ENCODE measurements around the gene CD226. TPM values are rescaled to one million over a fixed set of nuclear protein-coding genes. Genes with fewer than 3 reads are reported as not detected.
A peak's percentile ranks its signal among the peaks of the same experiment; 100 is the strongest.

The CD226 gene
- total and polyA plus RNA-seq, 2 of the 4 experiments (the other 2 are of a cell fraction): 0.29 to 1.1 TPM

GRCh38 chr18:69948919-69949537, 1.4 kb upstream of the CD226 start:
- DNase-seq: peak; percentile 57
- H3K4ac ChIP-seq (ENCODE audit: low read depth, low read length): peak overlapping the region; percentile 33
- no peak overlapping the region for H3K27ac ChIP-seq (ENCODE audit: insufficient read depth, low read length)
- H2BK15ac ChIP-seq (ENCODE audit: low read depth, low read length): no peak overlapping the region
- POLR2A ChIA-PET (ENCODE audit: unreplicated experiment): no interaction called here
- H3K4me2 ChIP-seq (ENCODE audit: low read depth, low read length): peak overlapping the region; percentile 44
- no peak overlapping the region for H2BK5ac ChIP-seq (ENCODE audit: low read depth, low read length, poor library complexity, severe bottlenecking)
- H2BK20ac ChIP-seq (ENCODE audit: low read depth, low read length): peak overlapping the region; percentile 31
- H4K20me1 ChIP-seq (ENCODE audit: insufficient read depth, low read length): no peaks in the 10 kb centered on the region
- H3K79me1 ChIP-seq (ENCODE audit: low read depth in 1 of 2, low read length in 2 of 2): no peaks in the 10 kb centered on the region
- H3K4me1 ChIP-seq (ENCODE audit: control insufficient read depth, insufficient read depth, low read length): peaks cover 8% of the 10 kb centered on the region
- 0 out of 2 replicates have a peak overlapping the region, but pooled peaks have one; percentile 3 for H3K23ac ChIP-seq (ENCODE audit: low read depth, low read length)
- H4K8ac ChIP-seq (ENCODE audit: low read depth in 2 of 2, low read length in 2 of 2): peak overlapping the region in 1 of 2 experiments; percentile 21; a peak in 2 of 4 replicates
- no peak overlapping the region; the same call in 1 of the 2 replicates for H4K91ac ChIP-seq (ENCODE audit: insufficient read depth, low read depth, low read length)
- H3K4me3 ChIP-seq (ENCODE audit: insufficient read depth, low read depth, low read length): no peak overlapping the region
- CTCF ChIA-PET: no interaction called here
- in situ Hi-C loops (cut with MboI; ENCODE audit: low sequenced_read_pairs) (no loop called here), dilution Hi-C loops (cut with HindIII; ENCODE audit: low sequenced_read_pairs, unreplicated experiment) (no loop called here), intact Hi-C loops (cut with micrococcal nuclease) (no loop called here)
- peaks cover 12% of the 10 kb centered on the region for H3K9me1 ChIP-seq (ENCODE audit: insufficient read depth, low read length)
- H2AK5ac ChIP-seq (ENCODE audit: low read depth, low read length): no peak overlapping the region
- H3K9me3 ChIP-seq (ENCODE audit: control insufficient read depth, insufficient read depth, low read length): no peaks in the 10 kb centered on the region
- H4K5ac ChIP-seq (ENCODE audit: low read depth, low read length): peak overlapping the region; percentile 52
- 46% methylated on average over 10 of the region's 15 CpGs; no CpG with 5 or more reads in 1 of the 2 experiments for WGBS, 2 experiments (ENCODE audit: extremely low coverage in 2 of 2, insufficient read length in 1 of 2)
- peak; percentile 62; the same call in 1 of the 2 replicates for ATAC-seq (ENCODE audit: low read depth)
- H3K14ac ChIP-seq (replicated peaks; ENCODE audit: low read depth, low read length): peak overlapping the region; percentile 74
- H3K18ac ChIP-seq (ENCODE audit: low read depth, low read length): peak overlapping the region; percentile 22; the same call in 1 of the 2 replicates
- BruUV-seq (replicated peaks): no TSS peak
- H2AK9ac ChIP-seq (replicated peaks; ENCODE audit: low read depth, low read length, poor library complexity): no peak overlapping the region
- H3K36me3 ChIP-seq (ENCODE audit: control insufficient read depth, insufficient read depth, low read length): no peaks in the 10 kb centered on the region
- no peak overlapping the region for H3K9ac ChIP-seq (ENCODE audit: low read depth, low read length)
- TF ChIP-seq MXI1 (IDR thresholded peaks at IDR 0.05; ENCODE audit: borderline replicate concordance, low read depth, low read length): no peak
- peak; percentile 49; the same call in 1 of the 2 replicates for TF ChIP-seq NFE2L2 (IDR thresholded peaks at IDR 0.05; ENCODE audit: low read depth, low read length)
- H3K27me3 ChIP-seq (ENCODE audit: control insufficient read depth, insufficient read depth, low read length): no peaks in the 10 kb centered on the region
- no peak overlapping the region for H3K56ac ChIP-seq (ENCODE audit: extremely low read depth, insufficient read depth, low read length)
- peak overlapping the region; percentile 9 for H2AFZ ChIP-seq (replicated peaks; ENCODE audit: low read length, poor library complexity)
- H2BK120ac ChIP-seq (ENCODE audit: low read depth, low read length): peak overlapping the region; percentile 42

Data from IMR-90 (cell line).